PFSK-1 (cell line): ENCODE results near the gene FAT4.

Experiments
- FOXP2 ChIP-seq: optimal IDR thresholded peaks from 2 replicates; pipeline ENCODE3; 2011; ENCODE audit warnings: borderline replicate concordance, control low read depth, inconsistent platforms; ENCODE audit not compliant: insufficient read depth; ENCODE audit errors: extremely low read length, extremely low read depth
- POLR2AphosphoS5 ChIP-seq: IDR thresholded peaks from 2 replicates; pipeline ENCODE4 v1.6.1; 2012; ENCODE audit warnings: low read depth, mild to moderate bottlenecking, control low read depth, low read length, moderate library complexity
- SIN3A ChIP-seq: IDR thresholded peaks from 2 replicates; pipeline ENCODE4 v1.6.1; 2012; ENCODE audit warnings: mild to moderate bottlenecking, low read length, moderate library complexity, borderline replicate concordance; ENCODE audit not compliant: insufficient read depth
- TAF1 ChIP-seq: IDR thresholded peaks from 2 replicates; pipeline ENCODE4 v1.6.1; 2012; ENCODE audit warnings: low read length, control low read depth, borderline replicate concordance; ENCODE audit not compliant: insufficient read depth
- TF ChIP-seq, protein P1 (sequence below), 2 experiments: IDR thresholded peaks; 2 replicates each; pipeline versions ENCODE4 v1.6.1 to v1.8.0; 2011 to 2012; ENCODE audit warnings: low read depth in 2 of 2, low read length in 2 of 2, control low read depth in 1 of 2, inconsistent platforms in 1 of 2, mild to moderate bottlenecking in 1 of 2, moderate library complexity in 1 of 2; ENCODE audit not compliant: insufficient read depth in 1 of 2

FAT4 gene

DNA sequence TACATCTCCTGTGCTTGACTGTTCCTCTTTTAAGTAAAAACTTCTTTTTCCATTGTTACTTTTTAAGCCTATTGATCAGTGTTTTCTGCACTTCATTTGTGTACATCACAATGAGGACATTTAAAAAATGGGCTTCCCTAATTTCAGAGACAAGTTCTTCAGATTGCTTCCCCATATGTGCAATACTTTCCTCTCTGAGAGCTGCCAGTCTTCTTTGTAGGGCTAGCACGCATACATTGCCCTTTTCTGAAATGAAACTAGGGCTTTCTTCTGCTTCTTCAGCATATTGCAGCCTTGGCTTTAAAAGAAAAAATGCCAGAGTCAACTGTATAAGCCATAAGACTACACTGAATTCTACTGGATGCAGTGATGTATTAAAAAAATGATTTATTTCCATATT, 37.8 kb downstream of the FAT4 start:
- TF ChIP-seq, protein P1, sequence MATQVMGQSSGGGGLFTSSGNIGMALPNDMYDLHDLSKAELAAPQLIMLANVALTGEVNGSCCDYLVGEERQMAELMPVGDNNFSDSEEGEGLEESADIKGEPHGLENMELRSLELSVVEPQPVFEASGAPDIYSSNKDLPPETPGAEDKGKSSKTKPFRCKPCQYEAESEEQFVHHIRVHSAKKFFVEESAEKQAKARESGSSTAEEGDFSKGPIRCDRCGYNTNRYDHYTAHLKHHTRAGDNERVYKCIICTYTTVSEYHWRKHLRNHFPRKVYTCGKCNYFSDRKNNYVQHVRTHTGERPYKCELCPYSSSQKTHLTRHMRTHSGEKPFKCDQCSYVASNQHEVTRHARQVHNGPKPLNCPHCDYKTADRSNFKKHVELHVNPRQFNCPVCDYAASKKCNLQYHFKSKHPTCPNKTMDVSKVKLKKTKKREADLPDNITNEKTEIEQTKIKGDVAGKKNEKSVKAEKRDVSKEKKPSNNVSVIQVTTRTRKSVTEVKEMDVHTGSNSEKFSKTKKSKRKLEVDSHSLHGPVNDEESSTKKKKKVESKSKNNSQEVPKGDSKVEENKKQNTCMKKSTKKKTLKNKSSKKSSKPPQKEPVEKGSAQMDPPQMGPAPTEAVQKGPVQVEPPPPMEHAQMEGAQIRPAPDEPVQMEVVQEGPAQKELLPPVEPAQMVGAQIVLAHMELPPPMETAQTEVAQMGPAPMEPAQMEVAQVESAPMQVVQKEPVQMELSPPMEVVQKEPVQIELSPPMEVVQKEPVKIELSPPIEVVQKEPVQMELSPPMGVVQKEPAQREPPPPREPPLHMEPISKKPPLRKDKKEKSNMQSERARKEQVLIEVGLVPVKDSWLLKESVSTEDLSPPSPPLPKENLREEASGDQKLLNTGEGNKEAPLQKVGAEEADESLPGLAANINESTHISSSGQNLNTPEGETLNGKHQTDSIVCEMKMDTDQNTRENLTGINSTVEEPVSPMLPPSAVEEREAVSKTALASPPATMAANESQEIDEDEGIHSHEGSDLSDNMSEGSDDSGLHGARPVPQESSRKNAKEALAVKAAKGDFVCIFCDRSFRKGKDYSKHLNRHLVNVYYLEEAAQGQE (IDR thresholded peaks at IDR 0.05; ENCODE audit: insufficient read depth in 1 of 2, low read depth in 2 of 2, low read length in 2 of 2): no peak
- no peak for TF ChIP-seq SIN3A
- no peak for TF ChIP-seq FOXP2
- no peak for TF ChIP-seq POLR2AphosphoS5
- no peak for TF ChIP-seq TAF1

DNA sequence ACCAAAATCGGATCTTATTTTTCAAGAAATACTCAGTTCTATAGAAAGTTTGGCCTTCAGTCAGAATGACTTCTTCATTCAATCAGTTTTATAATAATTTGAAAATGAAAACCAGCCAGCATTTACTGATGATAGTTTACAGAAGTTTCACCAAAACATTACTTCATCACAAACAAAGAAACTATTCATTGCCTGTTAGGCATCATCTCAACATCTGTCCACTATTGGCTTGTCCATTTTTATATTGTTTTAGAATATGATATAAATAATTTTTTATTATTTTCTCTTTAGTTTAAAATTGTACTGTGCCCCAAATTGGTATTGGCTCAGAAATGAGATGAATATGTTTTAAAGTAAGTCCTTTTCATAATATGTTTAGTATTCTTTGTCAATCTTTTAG, 38.4 kb downstream of the FAT4 start:
- TF ChIP-seq, protein P1 (IDR thresholded peaks at IDR 0.05; ENCODE audit: insufficient read depth in 1 of 2, low read depth in 2 of 2, low read length in 2 of 2): no peak
- TF ChIP-seq SIN3A (no peak), TAF1 (no peak), FOXP2 (no peak), POLR2AphosphoS5 (no peak)

DNA sequence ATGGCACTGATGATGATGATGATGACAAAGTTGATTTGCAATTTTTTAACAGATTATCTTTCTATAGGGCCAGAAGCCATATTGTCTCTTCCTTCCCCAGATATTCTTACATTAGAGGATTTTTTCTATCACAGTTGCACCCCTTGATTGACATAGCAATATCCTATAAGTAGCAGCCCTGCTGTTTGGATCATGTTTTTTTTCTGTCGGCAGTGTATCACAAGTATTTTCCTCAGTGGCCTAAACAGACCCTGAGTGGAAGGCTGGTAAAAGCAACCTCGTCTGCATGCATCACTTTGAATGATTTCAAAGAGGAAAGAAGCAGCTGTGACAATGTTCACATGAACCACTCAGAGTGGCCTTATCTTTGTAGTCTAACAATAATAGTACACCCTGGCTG, 41.0 kb downstream of the FAT4 start:
- no peak for TF ChIP-seq TAF1
- TF ChIP-seq POLR2AphosphoS5: no peak
- TF ChIP-seq SIN3A: no peak
- TF ChIP-seq, protein P1 (IDR thresholded peaks at IDR 0.05; ENCODE audit: insufficient read depth in 1 of 2, low read depth in 2 of 2, low read length in 2 of 2): no peak
- no peak for TF ChIP-seq FOXP2

DNA sequence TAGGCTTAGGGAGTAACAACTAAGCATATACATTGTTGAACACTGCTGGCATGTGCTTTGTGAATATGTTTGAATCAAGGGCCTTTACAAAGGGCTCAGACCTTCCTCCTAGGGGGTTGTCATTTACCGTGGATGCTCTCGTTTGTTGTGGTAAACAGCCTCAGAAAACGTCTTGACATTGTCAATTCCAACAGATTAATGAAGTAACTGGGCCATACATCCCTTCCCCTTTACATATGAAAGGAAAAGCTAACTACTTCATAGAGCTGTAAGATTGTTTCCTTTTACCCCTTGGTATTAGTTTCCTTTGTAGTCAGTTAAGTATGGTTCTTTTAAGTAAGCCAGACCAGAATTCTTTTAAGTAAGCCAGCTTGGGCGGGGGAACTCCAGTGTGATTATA, 42.9 kb downstream of the FAT4 start:
- TF ChIP-seq POLR2AphosphoS5: no peak
- no peak for TF ChIP-seq SIN3A
- no peak for TF ChIP-seq FOXP2
- no peak for TF ChIP-seq TAF1
- TF ChIP-seq, protein P1 (IDR thresholded peaks at IDR 0.05; ENCODE audit: insufficient read depth in 1 of 2, low read depth in 2 of 2, low read length in 2 of 2): no peak

DNA sequence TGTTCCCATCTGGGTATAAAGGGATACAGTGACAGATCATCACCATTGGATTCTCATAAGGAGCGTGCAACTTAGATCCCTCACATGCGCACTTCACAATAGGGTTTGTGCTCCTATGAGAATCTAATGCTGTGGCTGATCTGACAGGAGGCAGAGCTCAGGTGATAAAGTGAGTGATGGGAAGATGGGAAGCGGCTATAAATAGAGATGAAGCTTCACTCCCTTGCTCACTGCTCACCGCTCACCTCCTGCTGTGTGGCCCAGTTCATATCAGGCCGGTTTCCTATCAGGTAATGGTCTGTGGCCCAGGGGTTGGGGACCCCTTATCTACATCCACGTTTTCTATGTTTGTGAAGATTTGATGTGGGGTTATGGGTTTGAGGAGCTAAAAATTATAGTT, 43.7 kb downstream of the FAT4 start:
- TF ChIP-seq SIN3A: no peak
- TF ChIP-seq POLR2AphosphoS5: no peak
- TF ChIP-seq TAF1: no peak
- no peak for TF ChIP-seq FOXP2
- TF ChIP-seq, protein P1 (IDR thresholded peaks at IDR 0.05; ENCODE audit: insufficient read depth in 1 of 2, low read depth in 2 of 2, low read length in 2 of 2): no peak
